HUES64 (cell line): Measurements from ENCODE around the gene GUCA1A.
"Not testable (repeated sequence)": the region's sequence is repeated elsewhere in the genome, so short reads cannot be mapped to it uniquely, and the experiment has no call there.

ENCODE experiments used
- H3K27ac ChIP-seq: 2 replicates; pipeline ENCODE4 v1.7.0; 2013; ENCODE audit warnings: low read depth, low read length, inconsistent platforms
- H3K27me3 ChIP-seq: 2 replicates; pipeline ENCODE4 v1.6.1; 2013; ENCODE audit warnings: mild to moderate bottlenecking, low read length; ENCODE audit not compliant: insufficient read depth
- H3K36me3 ChIP-seq: 2 replicates; pipeline ENCODE4 v1.6.1; 2013; ENCODE audit warnings: mild to moderate bottlenecking, low read length; ENCODE audit not compliant: insufficient read depth
- H3K4me1 ChIP-seq: 2 replicates; pipeline ENCODE4 v1.6.1; 2013; ENCODE audit warnings: mild to moderate bottlenecking, low read length, moderate library complexity; ENCODE audit not compliant: insufficient read depth
- H3K4me3 ChIP-seq: 2 replicates; pipeline ENCODE4 v1.5.1; 2013; ENCODE audit warnings: mild to moderate bottlenecking, low read length, moderate library complexity
- H3K9ac ChIP-seq: 2 replicates; pipeline ENCODE4 v1.6.1; 2013; ENCODE audit warnings: mild to moderate bottlenecking, low read depth, low read length
- H3K9me3 ChIP-seq: 2 replicates; pipeline ENCODE4 v1.6.1; 2013; ENCODE audit warnings: low read depth, low read length; ENCODE audit not compliant: insufficient read depth
- WGBS: fragments of 150-250, 120-280 bp; methylation state at CpG from one replicate; pipeline ENCODE4 v1.1.7; 2013; ENCODE audit warnings: missing lambda C conversion rate; 5-methylcytosine and 5-hydroxymethylcytosine counted together

GUCA1A gene

DNA sequence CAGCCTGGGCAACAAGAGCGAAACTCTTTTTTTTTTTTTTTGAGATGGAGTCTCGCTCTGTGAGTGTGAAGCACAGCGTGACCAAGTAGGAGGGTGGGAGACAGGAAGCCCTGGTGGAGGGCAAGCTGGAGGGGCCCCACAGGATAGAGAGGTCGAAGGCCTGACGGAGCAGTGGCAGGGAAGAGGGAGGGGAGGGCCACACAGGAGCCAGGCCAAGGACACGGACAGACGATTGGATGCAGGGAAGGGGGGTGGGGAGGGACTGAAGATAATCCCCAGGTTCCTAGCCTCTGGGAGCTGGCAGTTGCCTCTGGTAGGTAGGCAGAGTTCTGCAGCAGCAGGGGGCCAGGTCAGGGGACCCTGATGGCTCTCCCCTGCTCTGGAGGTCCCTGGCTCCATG lies 10.8 kb upstream of the GUCA1A start:
- Histone ChIP-seq H3K9ac (no peak overlapping the region), H3K4me1 (0 out of 2 replicates have a peak, but pooled peaks cover 11% of the 10 kb centered on the region), H3K9me3 (no peaks in the 10 kb centered on the region), H3K27me3 (no peaks in the 10 kb centered on the region), H3K4me3 (no peak overlapping the region), H3K27ac (no peak overlapping the region), H3K36me3 (no peaks in the 10 kb centered on the region)
- 53% methylated on average over 7 of the region's 7 CpGs for WGBS

DNA sequence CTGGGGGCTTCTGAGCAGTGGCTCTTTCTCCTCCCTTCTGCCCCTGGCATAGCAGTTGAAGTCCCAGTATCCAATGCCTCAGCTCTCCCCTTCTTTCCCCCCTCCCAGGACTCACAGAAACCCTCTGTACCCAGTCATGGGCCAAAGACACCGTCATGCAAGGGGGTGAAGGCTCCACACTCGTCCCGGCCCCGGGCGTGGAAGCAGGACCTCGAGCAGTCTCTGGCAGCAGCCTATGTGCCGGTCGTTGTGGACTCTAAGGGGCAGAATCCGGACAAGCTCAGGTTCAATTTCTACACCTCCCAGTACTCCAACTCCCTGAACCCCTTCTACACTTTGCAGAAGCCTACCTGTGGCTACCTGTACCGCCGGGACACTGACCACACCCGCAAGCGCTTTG lies 10.4 kb upstream of the GUCA1A start:
- Histone ChIP-seq H3K27me3 (no peaks in the 10 kb centered on the region), H3K27ac (no peak overlapping the region), H3K9ac (no peak overlapping the region), H3K36me3 (no peaks in the 10 kb centered on the region), H3K9me3 (no peaks in the 10 kb centered on the region), H3K4me1 (0 out of 2 replicates have a peak, but pooled peaks cover 11% of the 10 kb centered on the region), H3K4me3 (no peak overlapping the region)
- WGBS = 92% methylated on average over 13 of the region's 13 CpGs

DNA sequence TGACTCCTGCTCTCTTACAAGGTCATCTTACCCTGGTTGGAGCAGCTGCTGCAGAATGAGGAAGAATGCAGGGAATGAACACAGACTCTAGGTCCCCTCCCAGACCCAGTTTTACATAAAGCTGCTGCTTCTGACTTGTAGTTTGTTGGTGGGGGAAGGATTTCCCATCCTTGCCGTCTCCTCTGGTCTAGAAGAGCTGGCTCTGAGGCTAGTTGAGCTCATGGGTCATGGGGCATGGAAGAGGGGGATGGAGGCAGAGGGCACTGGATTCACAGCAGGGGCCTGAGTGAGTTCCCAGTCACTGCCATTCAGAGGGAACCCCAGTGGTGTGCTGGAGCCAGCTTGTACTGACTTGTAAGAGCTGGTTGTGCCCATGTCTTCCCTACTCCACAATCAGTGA lies 9.2 kb upstream of the GUCA1A start:
- 29% methylated on average over 1 of the region's 1 CpG for WGBS
- no peak overlapping the region for H3K9ac ChIP-seq
- no peak overlapping the region for H3K27ac ChIP-seq
- 0 out of 2 replicates have a peak, but pooled peaks cover 11% of the 10 kb centered on the region for H3K4me1 ChIP-seq
- H3K4me3 ChIP-seq = no peak overlapping the region
- no peaks in the 10 kb centered on the region for H3K9me3 ChIP-seq
- no peaks in the 10 kb centered on the region for H3K27me3 ChIP-seq
- H3K36me3 ChIP-seq = no peaks in the 10 kb centered on the region

DNA sequence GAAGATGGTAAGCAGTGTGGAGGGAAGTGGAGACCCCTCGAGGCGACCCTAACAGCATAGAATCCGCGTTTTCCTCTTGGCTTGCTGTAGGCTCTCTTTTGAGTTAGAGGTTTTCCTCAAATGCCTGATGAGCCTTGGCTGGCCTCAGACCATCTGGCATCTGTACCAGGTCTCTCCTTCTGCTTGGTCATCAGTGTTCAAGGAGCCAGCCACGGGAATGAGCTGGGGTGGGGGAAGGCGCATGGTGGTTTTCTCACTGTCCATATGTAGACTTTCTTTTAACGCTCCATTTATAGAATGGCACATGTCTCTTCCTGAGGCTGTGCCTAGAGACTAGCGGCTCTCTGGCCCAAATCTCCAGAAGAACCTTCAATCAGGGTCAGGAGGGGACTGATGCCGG lies 8.1 kb upstream of the GUCA1A start:
- Histone ChIP-seq H3K4me1 (0 out of 2 replicates have a peak, but pooled peaks cover 11% of the 10 kb centered on the region), H3K36me3 (no peaks in the 10 kb centered on the region), H3K27me3 (no peaks in the 10 kb centered on the region), H3K4me3 (no peak overlapping the region), H3K9ac (no peak overlapping the region), H3K27ac (no peak overlapping the region), H3K9me3 (no peaks in the 10 kb centered on the region)
- 89% methylated on average over 9 of the region's 9 CpGs for WGBS

DNA sequence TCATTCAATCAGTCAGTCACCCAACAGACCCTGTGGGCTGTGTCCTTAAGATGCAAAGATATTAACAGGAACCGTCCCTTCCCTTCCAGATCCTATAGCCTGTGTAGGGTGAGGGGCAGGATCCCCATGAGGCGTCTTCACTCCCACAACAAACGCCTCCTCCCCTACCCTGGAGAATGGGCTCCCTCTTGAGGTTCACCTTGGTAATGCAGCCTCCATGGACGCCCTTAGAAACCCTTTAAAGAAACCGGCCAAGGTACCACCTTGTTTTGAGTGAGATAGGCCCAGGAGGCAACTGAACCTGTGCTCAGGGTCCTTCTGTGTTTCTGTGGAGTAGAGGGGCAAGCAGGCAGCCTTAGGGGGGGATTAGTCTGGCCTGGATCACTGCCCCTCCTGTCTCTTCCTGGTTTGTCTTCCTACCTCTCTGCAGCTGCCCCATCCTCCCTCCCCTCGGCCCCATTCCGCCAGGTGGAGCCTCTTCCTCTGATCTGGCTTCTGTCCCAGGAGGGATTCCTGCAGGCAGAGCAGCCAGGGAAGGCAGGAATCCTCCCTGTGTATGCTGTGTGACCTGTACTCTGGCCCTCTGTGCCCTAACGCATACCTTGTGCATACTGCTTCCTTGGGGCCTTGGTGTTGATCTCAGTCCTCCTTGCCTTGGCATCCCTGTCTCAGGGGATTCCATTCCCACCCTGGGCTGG lies 6.6 kb upstream of the GUCA1A start:
- Histone ChIP-seq H3K9me3 (no peaks in the 10 kb centered on the region), H3K27me3 (no peaks in the 10 kb centered on the region), H3K4me3 (no peak overlapping the region), H3K4me1 (0 out of 2 replicates have a peak, but pooled peaks cover 11% of the 10 kb centered on the region), H3K9ac (no peak overlapping the region), H3K36me3 (no peaks in the 10 kb centered on the region), H3K27ac (0 out of 2 replicates have a peak overlapping the region, but pooled peaks have one; percentile 0)
- WGBS = 19% methylated on average over 7 of the region's 8 CpGs

DNA sequence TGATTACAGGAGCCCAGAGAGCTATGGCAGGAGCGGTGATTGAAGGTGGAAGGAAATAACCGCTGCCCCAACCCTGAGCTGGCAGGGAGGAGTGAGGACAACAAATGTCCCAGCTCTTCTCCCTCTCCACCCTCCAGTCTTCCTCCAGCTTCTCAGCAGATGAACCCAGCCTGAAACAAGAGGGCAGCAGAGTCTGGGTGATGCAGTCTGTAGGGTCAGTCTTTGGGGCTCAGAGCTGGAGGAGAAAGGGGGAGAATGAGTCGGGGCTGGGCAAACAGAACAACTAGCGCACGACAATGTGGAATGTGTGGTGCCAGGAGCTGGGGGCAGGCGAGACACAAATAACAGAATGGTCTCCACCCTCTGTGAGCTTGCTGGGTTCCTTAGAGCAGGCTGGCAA lies 4.5 kb upstream of the GUCA1A start:
- H3K27me3 ChIP-seq = no peaks in the 10 kb centered on the region

DNA sequence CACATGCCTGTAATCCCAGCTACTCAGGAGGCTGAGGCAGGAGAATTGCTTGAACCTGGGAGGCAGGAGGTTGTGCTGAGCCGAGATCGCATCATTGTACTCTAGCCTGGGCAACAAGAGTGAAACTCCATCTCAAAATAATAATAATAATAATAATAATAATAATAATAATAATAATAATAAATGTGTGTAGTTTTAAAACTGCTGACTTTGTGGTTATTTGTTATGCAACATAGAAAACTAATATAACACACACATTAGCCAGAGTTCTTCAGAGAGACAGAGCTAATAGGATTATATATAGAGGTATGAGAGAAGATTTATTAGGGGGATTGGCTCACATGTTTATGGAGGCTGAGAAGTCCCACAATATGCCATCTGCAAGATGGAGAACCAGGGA lies 3.4 kb upstream of the GUCA1A start:
- 91% methylated on average over 1 of the region's 2 CpGs for WGBS
- not testable (repeated sequence) for H3K4me1 ChIP-seq, H3K9ac ChIP-seq, H3K27me3 ChIP-seq, H3K27ac ChIP-seq, H3K36me3 ChIP-seq, H3K9me3 ChIP-seq, H3K4me3 ChIP-seq

More for the DNA sequence above, 4.5 kb upstream of the GUCA1A start:
- Histone ChIP-seq H3K9me3 (no peaks in the 10 kb centered on the region), H3K4me1 (0 out of 2 replicates have a peak, but pooled peaks cover 8% of the 10 kb centered on the region), H3K27ac (no peak overlapping the region), H3K36me3 (no peaks in the 10 kb centered on the region), H3K9ac (no peak overlapping the region), H3K4me3 (no peak overlapping the region)
- WGBS = 91% methylated on average over 6 of the region's 6 CpGs

DNA sequence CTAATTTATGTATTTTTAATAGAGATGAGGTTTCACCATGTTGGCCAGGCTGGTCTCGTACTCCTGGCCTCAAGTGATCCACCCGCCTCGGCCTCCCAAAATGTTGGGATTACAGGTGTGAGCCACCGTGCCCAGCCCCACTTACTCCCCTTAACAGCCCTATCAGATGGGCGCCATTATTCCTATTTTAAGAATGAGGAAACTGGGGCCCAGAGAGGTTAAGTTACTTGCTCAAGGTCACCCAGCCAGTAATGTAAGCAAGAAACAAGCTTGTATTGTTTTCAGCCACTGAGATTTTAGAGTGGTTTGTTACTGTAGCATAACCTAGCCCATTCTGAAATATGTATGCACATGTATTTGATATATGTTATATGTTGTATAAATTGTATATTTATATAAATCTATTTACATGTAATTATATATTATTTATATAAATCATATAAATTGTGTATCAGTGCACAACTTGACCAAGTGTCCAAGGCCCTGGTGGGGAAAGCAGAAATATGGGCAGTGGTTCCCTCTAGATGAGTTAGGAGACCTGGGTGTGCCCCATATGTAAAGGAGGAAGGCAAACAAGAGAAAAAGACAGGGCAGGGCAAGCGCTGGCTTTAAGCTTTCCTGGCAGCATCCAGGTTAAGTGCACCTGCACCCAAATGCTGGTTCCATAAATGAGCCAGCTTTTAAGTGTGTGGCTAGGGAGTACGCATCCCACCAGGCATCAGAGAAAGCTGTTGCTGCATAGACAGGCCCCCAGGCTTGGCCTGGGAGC lies 1.2 kb upstream of the GUCA1A start:
- H3K4me3 ChIP-seq = no peak overlapping the region
- H3K27me3 ChIP-seq = no peaks in the 10 kb centered on the region
- H3K9me3 ChIP-seq = no peaks in the 10 kb centered on the region
- H3K9ac ChIP-seq = no peak overlapping the region
- peaks cover 7% of the 10 kb centered on the region for H3K4me1 ChIP-seq
- H3K36me3 ChIP-seq = no peaks in the 10 kb centered on the region
- WGBS = 97% methylated on average over 7 of the region's 7 CpGs
- H3K27ac ChIP-seq = no peak overlapping the region

DNA sequence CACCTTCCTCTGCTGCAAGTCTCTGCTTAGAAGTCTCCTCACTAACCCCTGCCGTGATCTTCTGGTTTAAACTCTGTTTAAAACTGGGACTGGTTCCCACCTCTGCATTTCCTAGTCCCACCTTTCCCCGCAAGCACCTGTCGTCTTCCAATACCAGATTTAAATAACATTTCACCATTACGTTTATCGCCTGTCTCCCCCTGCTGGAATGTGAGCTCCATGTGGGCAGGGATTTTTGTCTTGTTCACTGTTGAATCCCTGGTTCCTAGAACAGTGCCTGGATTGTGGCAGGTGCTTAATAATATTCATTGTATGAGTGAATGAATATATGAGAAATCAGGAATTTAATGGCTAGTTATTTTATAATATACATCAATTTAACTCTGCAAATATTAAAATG lies 2.7 kb downstream of the GUCA1A start:
- Histone ChIP-seq H3K27ac (no peak overlapping the region), H3K4me3 (no peak overlapping the region), H3K36me3 (no peaks in the 10 kb centered on the region; the same call in 1 of the 2 replicates), H3K9me3 (no peaks in the 10 kb centered on the region), H3K27me3 (no peaks in the 10 kb centered on the region), H3K4me1 (peaks cover 11% of the 10 kb centered on the region), H3K9ac (no peak overlapping the region)
- WGBS = 67% methylated on average over 5 of the region's 5 CpGs

DNA sequence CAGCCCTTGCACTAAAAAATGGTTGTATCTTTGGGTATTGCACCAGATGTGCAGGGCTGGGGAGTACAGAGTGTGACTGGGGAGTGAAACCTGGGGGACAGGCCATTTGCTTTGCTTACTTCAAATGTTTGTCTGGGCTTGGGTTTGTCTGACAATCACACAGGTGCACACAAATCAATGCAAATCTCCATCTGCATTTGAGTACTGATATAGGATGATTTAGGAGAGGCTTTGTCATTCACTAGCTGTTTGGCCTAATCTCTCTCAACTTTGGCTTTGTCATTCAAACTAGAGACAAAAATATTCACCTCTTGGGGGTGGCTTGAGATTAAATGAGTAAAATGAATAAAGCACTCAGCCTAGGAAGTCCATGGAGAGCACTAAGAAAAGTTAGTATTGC lies 3.8 kb downstream of the GUCA1A start:
- H3K9ac ChIP-seq = no peak overlapping the region; the same call in 1 of the 2 replicates
- no peaks in the 10 kb centered on the region; the same call in 1 of the 2 replicates for H3K36me3 ChIP-seq
- H3K27ac ChIP-seq = peak overlapping the region; percentile 92; the same call in 1 of the 2 replicates
- peaks cover 11% of the 10 kb centered on the region for H3K4me1 ChIP-seq
- peak overlapping the region; percentile 62 for H3K4me3 ChIP-seq
- H3K9me3 ChIP-seq = no peaks in the 10 kb centered on the region
- H3K27me3 ChIP-seq = no peaks in the 10 kb centered on the region
